GM18909 (cell line): ENCODE results near the gene IQSEC1.

Experiments
- ATAC-seq: cut with Tn5 transposase; IDR thresholded peaks from one replicate; pipeline ENCODE4 v1.9.1; 2021; ENCODE audit warnings: mild to moderate bottlenecking; ENCODE audit not compliant: unreplicated experiment, poor library complexity

Gene IQSEC1

GRCh38 chr3:13052191-13052820, 20.9 kb downstream of the IQSEC1 start:
- ATAC-seq = no peak

- no peak for ATAC-seq
Measured at GRCh38 chr3:13051581-13051980, 21.6 kb downstream of the IQSEC1 start.

GRCh38 chr3:13051066-13051465, 22.2 kb downstream of the IQSEC1 start:
- ATAC-seq = no peak

- ATAC-seq = no peak
Measured at GRCh38 chr3:13050446-13050845, 22.8 kb downstream of the IQSEC1 start.

GRCh38 chr3:13049400-13049799, 23.8 kb downstream of the IQSEC1 start:
- no peak for ATAC-seq

- no peak for ATAC-seq
Measured at GRCh38 chr3:13047296-13048165, 25.7 kb downstream of the IQSEC1 start.

- peak; percentile 27 for ATAC-seq
Measured at GRCh38 chr3:13046569-13047274, 26.5 kb downstream of the IQSEC1 start.

GRCh38 chr3:13045904-13046568, 27.2 kb downstream of the IQSEC1 start:
- peak; percentile 81 for ATAC-seq

- no peak for ATAC-seq
Measured at GRCh38 chr3:13045241-13045903, 27.9 kb downstream of the IQSEC1 start.

- ATAC-seq = no peak
Measured at GRCh38 chr3:13044496-13045240, 28.6 kb downstream of the IQSEC1 start.

GRCh38 chr3:13043656-13044055, 29.6 kb downstream of the IQSEC1 start:
- no peak for ATAC-seq

GRCh38 chr3:13042715-13043271, 30.4 kb downstream of the IQSEC1 start:
- no peak for ATAC-seq

- ATAC-seq = no peak
Measured at GRCh38 chr3:13042127-13042701, 31.0 kb downstream of the IQSEC1 start.

- no peak for ATAC-seq
Measured at GRCh38 chr3:13041113-13041776, 32.0 kb downstream of the IQSEC1 start.

- peak; percentile 86 for ATAC-seq
Measured at GRCh38 chr3:13040361-13041074, 32.7 kb downstream of the IQSEC1 start.

- ATAC-seq = no peak
Measured at GRCh38 chr3:13039213-13039896, 33.9 kb downstream of the IQSEC1 start.
